GM18520 (cell line): ENCODE data around the gene KCNH1.

Experiments used
- ATAC-seq: cut with Tn5 transposase; IDR thresholded peaks from one replicate; pipeline ENCODE4 v1.9.1; 2021; ENCODE audit not compliant: unreplicated experiment

Gene KCNH1

DNA sequence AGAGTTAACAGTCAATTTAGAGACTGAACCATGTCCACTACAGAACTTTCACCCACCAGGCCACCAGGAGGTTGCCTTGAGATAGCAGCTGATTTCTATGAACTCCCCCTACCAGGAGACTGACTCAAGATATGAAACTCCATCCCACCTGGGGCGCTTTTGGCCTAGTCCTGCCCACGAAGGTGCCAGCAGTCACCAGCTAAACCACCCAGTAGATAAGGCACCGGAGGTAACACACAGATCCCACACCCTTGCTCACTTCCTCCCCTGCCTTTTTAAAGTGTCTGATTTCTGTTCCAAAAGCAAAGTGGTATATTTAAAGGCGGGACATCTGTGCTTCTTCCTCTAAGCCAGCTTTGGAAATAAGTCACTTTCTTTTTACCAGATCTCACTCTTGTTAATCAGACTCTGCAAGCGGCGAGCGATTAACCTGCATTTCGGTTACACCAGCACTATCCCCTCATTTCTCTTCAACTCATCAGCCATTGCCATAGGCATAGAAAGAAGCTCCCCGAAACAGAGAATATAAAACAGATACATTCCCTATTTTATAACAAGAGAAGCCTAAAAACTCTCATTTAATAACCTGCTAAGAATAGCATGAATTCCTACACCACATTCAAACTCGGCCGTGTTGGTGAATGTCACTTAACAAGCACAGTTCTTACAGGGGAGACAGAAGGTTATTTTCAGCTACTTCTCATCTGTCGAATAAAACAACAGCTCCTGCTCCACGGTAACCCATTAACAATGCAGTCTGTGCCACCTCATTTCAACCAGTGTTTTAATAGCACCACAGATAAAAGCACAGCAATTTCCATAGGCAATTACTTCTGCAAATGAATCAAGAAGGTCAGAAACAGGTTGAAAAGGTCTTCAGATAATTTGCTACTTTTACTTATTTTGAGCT, 318.1 kb downstream of the KCNH1 start:
- no peak for ATAC-seq

DNA sequence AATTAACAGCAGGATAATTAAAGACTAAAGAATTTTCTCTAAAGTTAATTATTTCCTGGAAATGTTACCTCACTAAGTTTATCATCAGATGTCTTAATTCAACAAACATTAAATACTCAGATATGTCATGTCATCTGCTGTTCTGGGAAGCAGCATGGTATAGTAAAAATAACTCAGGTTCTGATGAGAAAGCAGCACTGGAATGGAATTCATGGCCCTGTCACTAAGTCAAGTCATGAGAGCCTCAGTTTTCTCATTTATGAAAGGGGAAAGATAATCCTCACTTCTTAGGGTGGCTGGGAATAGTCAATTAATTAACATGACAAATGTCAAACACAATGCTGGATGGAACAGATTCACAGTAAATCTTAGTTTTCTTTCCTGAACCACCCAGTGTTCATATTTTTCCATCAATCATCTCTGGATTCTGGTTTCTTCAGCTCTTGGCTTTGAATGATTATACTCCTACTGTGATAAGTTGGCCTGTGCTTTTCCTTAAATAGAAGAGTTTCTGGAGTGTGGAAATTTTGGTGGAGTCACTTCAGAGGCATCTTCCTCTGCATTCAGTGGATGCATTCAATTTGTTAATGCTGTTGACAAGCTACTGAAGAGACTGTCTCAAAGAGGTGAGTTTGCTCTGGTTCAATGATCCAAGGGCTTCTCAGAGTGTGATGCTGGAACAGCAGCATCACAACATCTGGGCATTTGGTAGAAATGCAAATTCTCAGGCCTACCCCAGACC, 319.4 kb downstream of the KCNH1 start:
- no peak for ATAC-seq

DNA sequence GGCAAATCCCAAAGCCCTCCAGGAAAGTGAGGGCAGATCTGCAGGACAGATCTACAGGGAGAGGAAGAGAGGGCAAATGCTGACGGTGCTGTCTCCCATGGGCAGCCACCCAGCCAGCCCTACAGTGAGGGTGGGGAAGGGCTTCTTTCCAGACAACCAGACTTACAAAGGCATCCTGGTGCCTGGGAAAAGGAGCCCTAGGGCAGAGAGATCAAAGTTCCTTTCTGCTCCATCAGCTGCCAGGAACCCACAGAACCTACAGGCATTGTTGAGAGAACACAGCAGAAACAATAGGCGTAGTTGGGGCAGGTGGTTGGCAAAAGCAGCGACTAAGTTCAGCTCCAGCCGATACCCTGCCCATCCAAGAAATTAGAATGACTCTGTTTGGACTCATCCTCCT, 332.4 kb downstream of the KCNH1 start:
- no peak for ATAC-seq

DNA sequence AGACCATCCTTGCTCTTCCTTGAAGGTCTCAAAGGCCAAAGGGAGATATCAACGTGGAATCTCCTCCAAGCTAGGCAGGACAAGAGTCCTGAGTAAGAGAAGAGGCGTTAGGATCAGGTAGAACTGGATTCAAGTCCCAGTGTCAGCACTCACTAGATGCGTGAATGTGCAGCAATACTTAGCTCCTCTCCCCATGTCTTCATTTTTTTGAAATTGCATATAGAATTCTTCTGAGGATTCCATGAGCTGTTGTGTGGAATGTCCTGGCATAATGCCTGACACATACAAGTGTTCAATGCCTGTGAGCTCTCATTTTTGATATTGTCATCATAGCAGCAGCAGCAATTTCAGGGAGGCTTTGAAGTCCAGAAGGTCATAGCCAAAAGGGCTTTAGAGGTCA, 333.2 kb downstream of the KCNH1 start:
- ATAC-seq = no peak

DNA sequence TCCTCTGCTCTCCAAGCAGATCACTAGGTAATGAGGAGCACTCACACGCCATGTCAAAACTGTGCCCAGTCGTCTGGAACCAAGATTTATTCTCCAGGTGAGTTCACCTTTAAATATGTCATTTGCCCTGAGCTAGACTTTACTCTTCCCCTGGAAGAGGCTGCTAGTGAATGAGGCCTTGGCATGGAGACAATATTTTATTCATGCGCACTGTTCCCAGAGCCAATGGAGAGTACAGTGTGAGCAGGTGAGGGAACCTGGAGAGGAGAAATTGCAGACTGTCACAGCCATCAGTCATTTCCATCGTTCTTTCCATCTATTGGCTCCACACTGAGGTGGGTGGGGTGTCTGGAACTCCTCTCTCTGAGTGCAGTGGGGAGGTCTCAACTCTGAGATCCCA, 333.6 kb downstream of the KCNH1 start:
- no peak for ATAC-seq

DNA sequence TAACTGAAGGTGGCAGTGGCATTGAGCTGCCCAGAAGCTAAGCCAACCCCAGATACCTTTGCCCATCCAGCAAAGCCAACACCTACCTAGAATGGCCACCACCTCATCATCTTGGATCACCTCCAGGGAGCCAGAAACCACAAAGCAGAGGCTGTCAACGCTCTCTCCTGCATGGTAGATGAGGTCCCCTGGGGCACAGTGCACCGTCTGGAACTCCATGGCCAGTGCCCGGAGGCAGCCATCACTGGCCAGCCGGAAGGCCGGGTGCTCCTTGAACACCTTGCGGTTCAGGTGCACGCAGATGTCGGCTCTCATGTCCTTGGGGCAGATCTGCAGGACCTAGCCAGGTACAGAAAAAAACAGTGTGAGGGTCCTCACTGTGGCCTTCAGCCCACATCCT, 336.5 kb downstream of the KCNH1 start:
- no peak for ATAC-seq

DNA sequence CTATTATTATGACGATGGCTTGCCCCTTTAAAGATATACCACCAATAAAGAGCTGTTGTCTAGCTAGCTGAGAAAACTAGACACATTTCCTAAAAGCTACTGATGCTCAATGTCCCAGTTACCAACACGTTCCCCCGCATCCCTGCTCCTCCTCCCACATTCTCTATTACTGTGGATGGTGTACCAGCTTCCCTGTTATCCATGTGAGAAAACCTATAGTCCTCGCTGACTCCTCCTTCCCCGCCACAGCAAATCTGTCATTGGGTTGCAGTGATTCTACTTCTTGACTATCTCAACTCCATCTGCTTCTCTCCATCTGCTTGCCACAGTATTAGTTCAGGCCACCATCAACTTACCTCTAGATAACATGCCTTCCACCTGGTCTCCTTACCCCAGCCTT, 337.5 kb downstream of the KCNH1 start:
- ATAC-seq = no peak

DNA sequence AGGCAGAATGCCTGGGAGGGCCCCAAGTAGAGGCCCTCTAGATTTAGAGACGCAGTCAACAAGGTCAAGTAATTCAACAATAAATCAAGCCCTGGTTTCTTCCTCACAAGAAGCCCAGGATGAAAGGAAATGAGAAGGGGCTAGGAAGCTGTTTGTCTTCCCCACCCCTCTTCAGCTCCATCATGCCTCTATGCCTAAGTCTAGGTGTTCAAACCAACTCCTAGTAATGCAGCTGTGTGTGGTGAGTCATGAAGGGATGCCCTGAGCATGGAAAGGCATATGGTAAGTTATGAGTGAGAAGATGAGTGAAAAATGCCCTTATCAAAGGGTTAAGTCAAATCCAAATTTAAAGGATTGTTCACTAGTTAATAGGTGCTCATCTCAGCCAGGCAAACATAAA, 339.5 kb downstream of the KCNH1 start:
- ATAC-seq = no peak

DNA sequence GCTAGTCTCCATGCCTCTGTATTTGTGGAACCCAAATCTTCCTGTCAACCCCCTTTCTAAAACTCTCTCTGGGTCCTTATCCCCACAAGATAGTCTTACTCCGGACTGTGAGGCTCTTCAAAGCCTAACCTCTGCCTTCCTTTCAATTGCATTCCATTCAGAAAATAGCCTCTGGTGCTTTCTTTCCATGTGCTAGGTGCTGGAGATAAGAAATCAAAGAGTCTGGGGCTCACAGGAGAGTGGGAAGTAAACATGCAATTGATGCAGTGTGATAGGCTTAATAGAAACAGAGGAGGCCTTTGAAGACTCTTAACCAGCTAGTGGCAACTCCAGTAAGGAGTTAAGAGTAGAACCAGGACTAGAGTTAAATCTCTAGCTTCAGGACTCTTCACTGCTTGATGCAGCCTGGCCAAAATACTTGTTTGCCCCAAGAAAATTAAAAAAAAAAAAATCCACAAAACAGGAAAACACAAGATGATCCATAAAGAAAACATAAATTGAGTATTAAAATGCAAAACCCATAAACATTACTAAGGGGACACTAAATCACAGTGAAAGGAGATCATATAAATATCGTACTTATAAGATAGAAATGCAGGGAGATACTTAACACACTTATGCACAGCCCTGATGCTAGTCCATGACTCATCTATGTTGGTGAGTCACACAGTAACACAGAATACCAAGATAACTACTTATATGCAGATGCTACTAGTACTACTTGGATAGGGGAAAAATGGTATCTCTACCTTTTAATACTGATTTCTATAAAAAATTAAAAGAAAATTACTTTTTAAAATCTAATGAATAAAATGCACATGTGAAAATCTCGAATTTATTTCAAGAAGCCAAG, 341.5 kb downstream of the KCNH1 start:
- no peak for ATAC-seq

DNA sequence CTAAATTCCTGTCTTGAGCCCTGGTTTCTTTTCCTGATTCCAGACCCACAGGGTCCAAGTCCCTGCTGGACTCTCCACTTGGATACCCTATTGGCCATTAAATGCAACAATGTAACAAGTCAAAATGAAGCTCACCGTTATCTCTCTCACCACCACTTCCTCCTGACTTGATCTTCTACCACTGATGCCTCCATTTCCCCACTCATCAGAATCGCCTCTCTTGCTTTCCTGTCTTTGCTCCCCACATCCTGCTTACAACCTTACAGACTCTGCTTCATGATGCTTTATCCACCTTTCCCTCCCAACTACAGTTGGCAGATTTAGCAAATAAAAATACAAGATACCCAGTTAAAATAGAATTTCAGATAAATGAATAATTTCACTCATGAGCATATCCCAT, 343.8 kb downstream of the KCNH1 start:
- no peak for ATAC-seq

DNA sequence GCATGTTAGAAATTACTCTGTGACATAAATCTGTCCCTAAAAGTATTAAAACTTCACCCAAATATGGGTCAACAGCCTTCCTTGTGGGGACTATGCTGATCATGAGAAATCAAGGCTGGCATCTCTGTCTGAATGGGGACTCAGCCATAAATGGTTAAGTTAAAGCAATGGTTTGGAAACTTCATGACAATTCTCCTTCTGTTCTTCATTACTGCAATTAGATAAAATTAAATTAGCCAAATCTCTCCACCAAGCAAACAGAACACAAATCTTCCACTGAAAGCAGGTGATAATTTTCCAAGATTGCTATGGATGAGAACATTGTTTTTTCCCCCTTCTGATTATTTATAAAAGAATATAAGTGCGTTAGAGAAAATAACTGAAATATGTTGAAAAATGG, 346.1 kb downstream of the KCNH1 start:
- ATAC-seq = no peak

DNA sequence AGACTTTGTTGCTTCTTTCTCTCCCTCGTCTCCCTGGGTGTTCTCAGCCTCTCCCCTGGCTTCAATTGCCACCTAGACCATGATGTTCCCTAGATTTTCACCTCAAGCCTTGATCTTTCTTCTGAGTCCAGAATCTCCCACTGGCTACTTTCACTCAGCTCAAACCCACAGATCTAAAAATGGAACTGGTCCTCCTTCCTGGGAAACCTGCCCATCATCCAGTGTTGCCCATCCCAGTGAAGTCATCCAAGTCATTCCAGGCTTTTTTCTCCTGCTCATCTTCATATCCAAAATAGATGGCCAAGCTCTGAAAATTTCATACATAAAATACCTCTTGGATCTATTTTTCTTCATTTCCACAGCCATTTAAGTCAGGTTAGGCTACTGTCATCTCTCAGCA, 347.4 kb downstream of the KCNH1 start:
- no peak for ATAC-seq

DNA sequence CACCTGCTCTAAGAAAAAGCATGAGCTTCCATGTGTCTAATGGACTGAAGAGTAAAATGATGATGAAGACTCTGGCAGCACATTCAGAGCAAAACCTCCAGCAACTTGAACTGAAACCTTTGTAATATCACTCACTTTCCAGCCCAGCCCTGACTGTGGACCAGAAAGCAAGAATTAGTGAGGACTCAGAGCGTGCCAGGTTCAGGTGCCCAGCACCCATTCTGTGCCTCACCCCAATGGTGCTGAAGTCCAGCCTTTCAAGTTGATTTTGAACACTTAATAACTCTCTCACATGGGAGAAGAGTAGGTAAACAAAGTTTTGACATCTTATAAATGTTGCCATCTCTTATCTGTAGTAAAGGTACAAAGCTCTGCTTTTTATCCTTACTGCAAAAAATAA, 350.0 kb downstream of the KCNH1 start:
- no peak for ATAC-seq

DNA sequence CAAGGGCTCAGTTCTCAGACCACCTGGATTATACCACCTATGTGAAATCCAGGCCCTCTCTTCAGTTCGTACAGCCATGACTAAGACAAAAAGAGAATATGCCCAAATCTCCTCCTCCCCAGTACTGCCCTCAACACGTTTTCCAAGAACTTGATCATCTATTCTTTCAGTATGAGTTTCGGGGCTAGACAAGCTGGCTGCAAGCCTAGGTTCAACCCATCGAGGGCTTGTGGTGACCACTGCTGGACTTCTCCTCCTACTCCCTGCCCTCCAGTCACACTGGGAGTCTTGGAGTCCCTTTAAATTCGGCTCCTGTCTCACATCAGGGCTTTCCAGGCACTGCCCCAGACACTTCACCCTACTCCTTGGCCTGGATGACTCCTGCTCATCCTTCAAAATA, 352.3 kb downstream of the KCNH1 start:
- ATAC-seq = no peak

DNA sequence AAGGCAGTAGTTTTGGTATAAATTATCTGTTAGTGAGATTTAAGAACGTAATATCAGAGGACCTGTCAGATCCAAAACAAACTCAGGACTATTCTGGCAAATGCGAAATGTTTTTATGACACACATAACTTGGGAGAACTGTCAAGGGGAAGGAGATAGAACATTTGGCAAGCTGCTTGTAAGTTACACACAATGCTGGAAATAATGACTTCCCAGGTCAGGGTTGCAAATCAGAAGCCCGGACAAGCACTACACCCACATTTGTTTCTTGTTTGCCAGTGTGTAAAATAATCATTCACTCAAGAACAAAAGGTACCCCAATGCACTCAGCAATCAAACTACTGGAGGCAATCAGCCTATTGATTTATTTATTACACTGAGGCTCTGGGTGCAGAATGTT, 354.7 kb downstream of the KCNH1 start:
- ATAC-seq = no peak

DNA sequence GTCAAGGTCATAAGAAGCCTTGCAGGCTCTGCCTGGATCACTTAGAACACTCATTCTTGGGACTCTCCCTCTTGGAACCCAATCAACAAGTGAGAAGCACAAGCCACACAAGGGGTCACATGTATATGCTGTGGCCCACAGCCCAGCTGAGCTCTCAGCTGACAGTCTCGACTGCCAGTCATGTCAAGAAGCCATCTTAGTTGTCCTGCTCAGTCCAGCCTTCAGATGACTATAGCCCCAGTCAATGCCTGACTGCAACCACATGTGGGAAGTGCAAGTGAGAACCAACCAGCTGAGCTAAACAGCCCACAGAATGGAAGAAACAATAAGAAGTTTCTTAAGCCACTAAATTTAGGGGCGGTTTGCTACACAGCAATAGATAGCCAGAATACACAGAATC, 356.0 kb downstream of the KCNH1 start:
- ATAC-seq = no peak

DNA sequence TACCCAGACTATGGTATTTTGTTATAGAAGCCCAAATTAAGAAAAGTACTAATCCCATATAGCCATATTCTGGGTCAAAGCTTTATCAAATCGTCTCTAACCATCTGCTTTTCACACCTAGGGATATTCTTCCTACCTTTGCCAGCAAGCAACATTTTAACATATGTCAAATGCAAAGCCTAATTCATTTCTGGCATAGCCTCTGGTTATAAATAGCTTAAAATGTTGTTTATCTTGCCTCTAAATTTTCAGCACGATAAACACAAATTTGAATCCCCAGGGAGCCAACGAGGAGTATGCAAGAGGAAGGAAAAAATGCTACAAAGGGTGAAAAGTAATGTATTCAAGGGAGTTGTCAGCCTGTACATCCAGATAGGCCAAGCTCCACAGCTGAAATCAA, 357.2 kb downstream of the KCNH1 start:
- ATAC-seq = no peak

DNA sequence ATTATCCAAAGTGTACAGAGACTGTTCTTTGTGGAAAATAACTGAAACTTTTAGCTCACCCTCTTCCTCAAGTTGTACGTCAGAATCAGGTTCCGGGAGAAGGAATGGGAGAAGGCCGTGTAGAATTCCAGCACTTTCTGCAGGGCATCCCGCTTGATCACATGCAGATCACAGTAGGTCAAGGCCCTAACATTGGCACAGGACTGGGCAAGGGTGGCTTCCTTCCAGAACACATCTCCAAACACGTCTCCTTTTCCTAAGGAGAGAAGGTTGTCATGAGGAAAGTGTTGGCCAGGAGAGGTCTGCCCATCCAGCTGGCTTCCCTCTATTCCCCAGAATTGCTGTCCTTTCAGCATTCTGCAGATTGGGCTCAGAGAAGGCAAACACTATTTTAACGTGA, 358.7 kb downstream of the KCNH1 start:
- ATAC-seq = no peak

DNA sequence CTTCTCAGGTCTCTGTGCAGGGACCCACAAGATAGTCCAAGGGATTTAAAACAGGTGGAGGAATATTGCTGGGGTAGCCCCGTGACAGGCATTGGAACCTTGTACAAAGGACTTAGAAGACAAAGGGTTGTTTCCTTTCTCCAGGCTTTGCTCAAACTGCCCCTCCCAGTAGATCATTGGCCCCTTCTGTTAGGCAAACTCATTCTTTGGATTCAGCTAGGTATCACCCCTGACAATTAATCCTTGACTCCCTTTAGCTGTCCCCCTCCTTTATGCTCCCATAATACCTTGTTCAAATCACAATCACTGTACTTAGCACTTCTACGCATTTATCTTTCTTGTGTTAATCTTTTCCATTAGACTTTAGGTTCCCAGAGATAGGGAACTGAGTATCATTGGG, 360.5 kb downstream of the KCNH1 start:
- no peak for ATAC-seq

DNA sequence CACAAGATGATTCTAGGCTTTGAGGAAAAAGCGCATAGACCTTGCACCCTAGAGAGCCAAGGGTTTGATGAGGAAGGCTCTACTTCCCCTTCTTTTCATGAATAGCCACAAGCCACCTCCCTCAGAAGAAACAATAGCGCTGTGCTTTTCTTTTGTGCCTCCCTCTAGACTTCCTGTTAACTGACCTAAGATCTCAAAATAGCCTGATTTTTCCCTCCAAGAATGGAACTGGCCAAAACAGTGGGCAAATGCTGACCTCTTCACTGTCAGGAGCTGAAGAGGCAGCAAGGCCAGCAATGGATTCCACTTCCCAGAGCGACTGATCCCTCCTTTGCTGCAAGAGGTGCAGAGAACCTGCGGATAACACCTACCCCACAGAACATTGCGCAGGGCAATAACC, 362.8 kb downstream of the KCNH1 start:
- no peak for ATAC-seq

DNA sequence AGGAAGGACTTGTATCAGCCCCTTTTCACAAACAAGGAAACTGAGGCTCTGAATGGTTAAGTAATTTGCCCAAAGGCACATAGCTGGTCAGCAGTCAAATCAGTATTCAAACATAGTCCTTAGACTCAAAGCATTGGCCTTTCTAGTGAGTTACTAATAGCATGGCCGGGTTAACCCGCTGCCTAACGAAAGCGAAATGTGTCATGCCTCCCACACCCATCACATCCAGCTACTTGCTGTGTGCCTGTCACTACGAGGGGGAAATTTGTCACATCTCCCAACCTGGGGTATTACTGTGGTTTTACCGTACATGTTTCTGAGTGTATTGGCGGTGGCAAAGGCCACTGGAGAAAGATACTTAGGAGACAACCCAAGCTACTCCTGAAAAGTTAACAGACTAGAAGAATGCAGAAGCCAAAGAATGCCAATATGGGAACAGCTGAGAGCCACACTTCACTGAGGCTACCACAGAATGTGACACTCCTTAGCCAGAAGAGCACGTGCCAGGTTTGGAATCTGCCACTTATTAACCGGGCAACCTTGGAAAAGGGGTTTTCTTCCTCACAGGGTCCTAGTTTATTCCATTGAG, 363.5 kb downstream of the KCNH1 start:
- no peak for ATAC-seq
